ENCODE results near the gene RGS17.
"Not testable (repeated sequence)": the region's sequence is repeated elsewhere in the genome, so short reads cannot be mapped to it uniquely, and the experiment has no call there.

The RGS17 gene

GRCh38 chr6:153130515-153131036 is 506 bp downstream of the RGS17 start:
- H3K4me2 ChIP-seq, result peak overlapping the region; percentile 91 to 100 (median 99)
- peak overlapping the region; percentile 78 to 91 (median 84) for H3K4me3 ChIP-seq
- H3K9ac ChIP-seq, result peak overlapping the region; percentile 65 to 80 (median 76)
- peak overlapping the region in 8 of 11 experiments; percentile 37 to 58 (median 48); a peak in 15 of 22 replicates for H3K27ac ChIP-seq
- no peak for TF ChIP-seq Cebpa-rat (IDR thresholded peaks at IDR 0.05)
- peaks cover 0 to 8% (median 0%) of the 10 kb centered on the region in 11 experiments; a peak in 2 of 22 replicates for H3K9me3 ChIP-seq (replicated peaks in 1 of 11)
- peaks cover 10 to 22% (median 18%) of the 10 kb centered on the region in 10 experiments for H3K4me1 ChIP-seq
- no peaks in the 10 kb centered on the region for H4K20me1 ChIP-seq
- peaks cover 15 to 22% (median 21%) of the 10 kb centered on the region in 11 experiments for H3K27me3 ChIP-seq
- no peaks in the 10 kb centered on the region for H3K36me3 ChIP-seq

DNA sequence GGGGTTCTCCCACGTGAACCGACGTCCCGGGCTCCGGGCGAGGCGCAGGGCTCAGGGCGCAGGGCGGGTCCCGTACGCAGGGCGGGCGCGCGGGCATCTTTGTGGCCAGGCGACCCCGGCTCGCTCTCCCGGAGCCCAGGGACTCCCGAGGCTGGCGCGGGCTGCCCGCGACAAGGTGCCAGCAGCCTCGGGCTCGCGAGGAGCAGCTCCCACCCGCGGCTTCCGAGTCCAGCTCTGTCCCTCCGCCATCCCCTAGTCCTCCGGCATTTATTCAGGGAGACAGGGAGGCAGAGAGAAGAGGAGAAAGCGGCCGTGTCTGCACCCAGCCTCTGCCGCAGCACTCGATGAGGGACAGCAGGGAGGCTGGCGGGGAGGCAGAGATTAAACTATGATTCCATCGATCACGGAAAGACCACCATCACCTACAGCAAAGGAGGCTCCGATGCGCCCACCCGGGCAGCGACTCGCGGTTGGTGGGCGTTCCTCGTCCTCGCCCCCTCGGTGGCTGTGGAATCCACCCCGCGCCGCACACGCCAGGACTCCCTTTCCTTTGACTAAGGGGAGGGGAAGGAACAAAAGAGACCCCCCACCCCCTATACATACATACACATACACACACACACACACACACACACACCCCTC is 1.1 kb downstream of the RGS17 start:
- Histone ChIP-seq H3K4me1 (peaks cover 10 to 22% (median 18%) of the 10 kb centered on the region in 10 experiments), H3K9me3 (replicated peaks in 1 of 11) (peaks cover 0 to 8% (median 0%) of the 10 kb centered on the region in 11 experiments; a peak in 2 of 22 replicates), H4K20me1 (no peaks in the 10 kb centered on the region), H3K9ac (peak overlapping the region in 9 of 11 experiments; percentile 65 to 80 (median 76); a peak in 16 of 22 replicates), H3K4me3 (peak overlapping the region; percentile 78 to 91 (median 84)), H3K27ac (no peak overlapping the region), H3K36me3 (no peaks in the 10 kb centered on the region), H3K27me3 (peaks cover 15 to 22% (median 21%) of the 10 kb centered on the region in 11 experiments), H3K4me2 (peak overlapping the region; percentile 91 to 100 (median 99))
- TF ChIP-seq Cebpa-rat (IDR thresholded peaks at IDR 0.05), result no peak

GRCh38 chr6:153126218-153126617 is 4.9 kb downstream of the RGS17 start:
- Histone ChIP-seq H3K27ac (no peak overlapping the region), H3K4me2 (no peak overlapping the region)

GRCh38 chr6:153125032-153125431 is 6.0 kb downstream of the RGS17 start:
- Histone ChIP-seq H3K4me2 (no peak overlapping the region), H3K36me3 (no peaks in the 10 kb centered on the region), H3K9me3 (replicated peaks in 1 of 11) (no peaks in the 10 kb centered on the region), H3K27ac (no peak overlapping the region), H3K4me3 (no peak overlapping the region), H4K20me1 (no peaks in the 10 kb centered on the region), H3K27me3 (peaks cover 7 to 14% (median 14%) of the 10 kb centered on the region in 11 experiments), H3K9ac (no peak overlapping the region), H3K4me1 (peaks cover 3 to 15% (median 7%) of the 10 kb centered on the region in 10 experiments; a peak in 18 of 20 replicates)
- TF ChIP-seq Cebpa-rat (IDR thresholded peaks at IDR 0.05), result no peak

More at GRCh38 chr6:153126218-153126617, 4.9 kb downstream of the RGS17 start:
- Histone ChIP-seq H3K36me3 (no peaks in the 10 kb centered on the region), H3K9ac (no peak overlapping the region), H3K4me1 (peaks cover 9 to 21% (median 13%) of the 10 kb centered on the region in 10 experiments; a peak in 18 of 20 replicates), H3K9me3 (replicated peaks in 1 of 11) (no peaks in the 10 kb centered on the region), H4K20me1 (no peaks in the 10 kb centered on the region), H3K27me3 (peaks cover 15 to 22% (median 21%) of the 10 kb centered on the region in 11 experiments), H3K4me3 (no peak overlapping the region)
- TF ChIP-seq Cebpa-rat (IDR thresholded peaks at IDR 0.05), result no peak

DNA sequence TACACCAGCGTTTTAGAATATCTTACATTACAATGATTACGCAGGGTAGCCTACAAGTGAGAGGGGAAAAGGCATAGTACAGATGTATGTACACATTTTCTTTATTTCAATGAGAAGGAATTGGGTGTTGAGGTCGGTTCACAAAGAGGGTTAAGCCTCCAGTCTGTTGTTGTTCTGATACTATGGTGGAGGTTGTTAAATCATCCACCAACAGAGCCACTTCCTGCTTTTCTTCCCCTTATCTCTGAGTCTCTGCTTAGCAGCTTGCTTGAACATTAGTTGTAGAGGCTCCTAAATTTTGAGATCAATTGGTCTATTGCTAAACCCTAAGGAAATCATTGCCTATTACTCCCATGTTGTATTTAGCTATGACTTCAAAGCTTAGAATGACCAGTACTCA is 7.3 kb downstream of the RGS17 start:
- H3K36me3 ChIP-seq, result no peaks in the 10 kb centered on the region
- no peak overlapping the region for H3K4me3 ChIP-seq
- no peak overlapping the region for H3K27ac ChIP-seq
- peak overlapping the region in 3 of 11 experiments; percentile 19 to 44 (median 23); a peak in 3 of 22 replicates for H3K4me2 ChIP-seq
- H4K20me1 ChIP-seq, result no peaks in the 10 kb centered on the region
- H3K9me3 ChIP-seq (replicated peaks in 1 of 11), result no peaks in the 10 kb centered on the region
- H3K27me3 ChIP-seq, result peaks cover 0 to 2% (median 2%) of the 10 kb centered on the region in 11 experiments; a peak in 9 of 22 replicates
- peaks cover 0 to 16% (median 5%) of the 10 kb centered on the region in 10 experiments; a peak in 11 of 20 replicates for H3K4me1 ChIP-seq
- no peak for TF ChIP-seq Cebpa-rat (IDR thresholded peaks at IDR 0.05)
- no peak overlapping the region for H3K9ac ChIP-seq

- Histone ChIP-seq H4K20me1 (no peaks in the 10 kb centered on the region), H3K27me3 (no peaks in the 10 kb centered on the region), H3K4me3 (no peak overlapping the region), H3K27ac (no peak overlapping the region), H3K36me3 (no peaks in the 10 kb centered on the region), H3K4me2 (no peak overlapping the region), H3K9ac (no peak overlapping the region), H3K9me3 (replicated peaks in 1 of 11) (0 out of 22 replicates have a peak, but pooled peaks cover 0 to 10% (median 0%) of the 10 kb centered on the region in 11 experiments), H3K4me1 (peaks cover 0 to 28% (median 14%) of the 10 kb centered on the region in 10 experiments; a peak in 11 of 20 replicates)
- no peak for TF ChIP-seq Cebpa-rat (IDR thresholded peaks at IDR 0.05)
Measured at GRCh38 chr6:153121311-153121710, 9.8 kb downstream of the RGS17 start.

- H3K4me3 ChIP-seq, result no peak overlapping the region
- H3K36me3 ChIP-seq, result no peaks in the 10 kb centered on the region
- peak overlapping the region in 6 of 11 experiments; percentile 8 to 62 (median 48); a peak in 12 of 22 replicates for H3K4me2 ChIP-seq
- H4K20me1 ChIP-seq, result no peaks in the 10 kb centered on the region
- peaks cover 0 to 19% (median 14%) of the 10 kb centered on the region in 10 experiments; a peak in 11 of 20 replicates for H3K4me1 ChIP-seq
- no peak for TF ChIP-seq Cebpa-rat (IDR thresholded peaks at IDR 0.05)
- 0 out of 22 replicates have a peak overlapping the region, but pooled peaks of 1 of the 11 experiments have one; percentile 16 for H3K9ac ChIP-seq
- peak overlapping the region in 7 of 11 experiments; percentile 5 to 63 (median 46); a peak in 10 of 22 replicates for H3K27ac ChIP-seq
- H3K9me3 ChIP-seq (replicated peaks in 1 of 11), result peaks cover 0 to 21% (median 6%) of the 10 kb centered on the region in 11 experiments; a peak in 15 of 22 replicates
- no peaks in the 10 kb centered on the region for H3K27me3 ChIP-seq
Measured at GRCh38 chr6:153117986-153118879, 12.8 kb downstream of the RGS17 start.

DNA sequence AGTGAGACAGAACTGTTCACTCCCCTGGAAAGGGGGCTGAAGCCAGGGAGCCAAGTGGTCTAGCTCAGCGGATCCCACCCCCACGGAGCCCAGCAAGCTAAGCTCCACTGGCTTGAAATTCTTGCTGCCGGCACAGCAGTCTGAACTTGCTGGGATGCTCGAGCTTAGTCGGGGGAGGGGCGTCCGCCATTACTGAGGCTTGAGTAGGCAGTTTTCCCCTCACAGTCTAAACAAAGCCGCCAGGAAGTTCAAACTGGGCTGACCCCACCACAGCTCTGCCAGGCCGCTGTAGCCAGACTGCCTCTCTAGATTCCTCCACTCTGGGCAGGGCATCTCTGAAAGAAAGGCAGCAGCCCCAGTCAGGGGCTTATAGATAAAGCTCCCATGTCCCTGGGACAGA is 20.0 kb downstream of the RGS17 start:
- H3K4me2 ChIP-seq, H3K27me3 ChIP-seq, H3K4me1 ChIP-seq, H4K20me1 ChIP-seq, H3K27ac ChIP-seq, H3K36me3 ChIP-seq, H3K9ac ChIP-seq, H3K4me3 ChIP-seq: not testable (repeated sequence)
- peaks cover 0 to 26% (median 13%) of the 10 kb centered on the region in 11 experiments; a peak in 17 of 22 replicates for H3K9me3 ChIP-seq (replicated peaks in 1 of 11)

DNA sequence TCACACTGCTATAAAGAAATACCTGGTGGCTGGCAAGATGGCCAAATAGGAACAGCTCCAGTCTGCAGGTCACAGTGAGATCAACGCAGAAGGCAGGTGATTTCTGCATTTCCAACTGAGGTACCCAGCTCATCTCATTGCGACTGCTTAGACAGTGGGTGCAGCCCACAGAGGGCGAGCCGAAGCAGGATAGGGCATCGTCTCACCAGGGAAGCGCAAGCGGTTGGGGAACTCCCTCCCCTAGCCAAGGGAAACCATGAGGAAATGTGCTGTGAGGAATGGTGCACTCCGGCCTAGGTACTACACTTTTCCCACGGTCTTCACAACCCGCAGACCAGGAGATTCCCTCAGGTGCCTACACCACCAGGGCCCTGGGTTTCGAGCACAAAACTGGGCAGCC is 20.5 kb downstream of the RGS17 start:
- H4K20me1 ChIP-seq, H3K27ac ChIP-seq, H3K36me3 ChIP-seq, H3K4me1 ChIP-seq, H3K4me2 ChIP-seq, H3K9ac ChIP-seq, H3K4me3 ChIP-seq, H3K27me3 ChIP-seq: not testable (repeated sequence)
- peaks cover 0 to 26% (median 13%) of the 10 kb centered on the region in 11 experiments; a peak in 17 of 22 replicates for H3K9me3 ChIP-seq (replicated peaks in 1 of 11)
